Measurements from ENCODE around the gene IDNK. TPM values are rescaled to one million over a fixed set of nuclear protein-coding genes. Genes with fewer than 3 reads are reported as not detected.
"Not testable (repeated sequence)": the region's sequence is repeated elsewhere in the genome, so short reads cannot be mapped to it uniquely, and the experiment has no call there.

The IDNK gene
- total and polyA plus RNA-seq, 10 of the 15 experiments (the other 5 are each of a cell fraction or from before 2014, with no cell fraction given), result 7.0 to 19.1 (median 10.6) TPM

GRCh38 chr9:83607620-83608019 lies 15.3 kb upstream of the IDNK start:
- DNase-seq (ENCODE audit: low read depth, low spot score); H3K79me2 ChIP-seq (ENCODE audit: control insufficient read depth, insufficient read depth, low read length); H3K36me3 ChIP-seq (ENCODE audit: control insufficient read depth in 2 of 2, insufficient read depth in 2 of 2, low read length in 1 of 2); H3K27me3 ChIP-seq (replicated peaks in 1 of 2; ENCODE audit: control insufficient read depth in 2 of 2, insufficient read depth in 2 of 2, low read length in 1 of 2); H4K20me1 ChIP-seq (ENCODE audit: control insufficient read depth, insufficient read depth); H3K4me1 ChIP-seq (ENCODE audit: control insufficient read depth, insufficient read depth, low read length); RAD21 ChIA-PET (ENCODE audit: unreplicated experiment); CTCF ChIA-PET; H3K4me2 ChIP-seq (ENCODE audit: control insufficient read depth, insufficient read depth); H2AFZ ChIP-seq (ENCODE audit: control insufficient read depth, low read depth, low read length); SMC1A ChIA-PET (ENCODE audit: uncharacterized antibody, unreplicated experiment); ATAC-seq; intact Hi-C loops (cut with micrococcal nuclease; ENCODE audit: unreplicated experiment); POLR2A ChIA-PET; H3K4me3 ChIP-seq; H3K27ac ChIP-seq (ENCODE audit: control insufficient read depth, insufficient read depth); BruUV-seq (replicated peaks); FAIRE-seq; H3K9ac ChIP-seq (ENCODE audit: control insufficient read depth, insufficient read depth, low read length); H3K9me3 ChIP-seq (replicated peaks; ENCODE audit: control insufficient read depth, insufficient read depth, low read length): not testable (repeated sequence)
- in situ Hi-C loops (cut with MboI), result loop anchor here (25.0 kb wide), 1 partner anchor 655 kb away; no protein-coding TSS in a partner anchor
- WGBS (ENCODE audit: insufficient coverage, insufficient replicate concordance, low lambda C conversion rate, missing lambda C conversion rate), result 4% methylated on average over 3 of the region's 3 CpGs
- peak; percentile 24; the same call in 1 of the 2 replicates for TF ChIP-seq SPI1 (IDR thresholded peaks at IDR 0.05; ENCODE audit: borderline replicate concordance, insufficient read depth, low read depth, low read length)

GRCh38 chr9:83613298-83613697 lies 9.6 kb upstream of the IDNK start:
- H4K20me1 ChIP-seq (ENCODE audit: control insufficient read depth, insufficient read depth); DNase-seq (ENCODE audit: low read depth, low spot score); H3K27ac ChIP-seq (ENCODE audit: control insufficient read depth, insufficient read depth); intact Hi-C loops (cut with micrococcal nuclease; ENCODE audit: unreplicated experiment); RAD21 ChIA-PET (ENCODE audit: unreplicated experiment); H3K9me3 ChIP-seq (replicated peaks; ENCODE audit: control insufficient read depth, insufficient read depth, low read length); ATAC-seq; H3K9ac ChIP-seq (ENCODE audit: control insufficient read depth, insufficient read depth, low read length); FAIRE-seq; SMC1A ChIA-PET (ENCODE audit: uncharacterized antibody, unreplicated experiment); CTCF ChIA-PET; H3K79me2 ChIP-seq (ENCODE audit: control insufficient read depth, insufficient read depth, low read length); H3K4me1 ChIP-seq (ENCODE audit: control insufficient read depth, insufficient read depth, low read length); BruUV-seq (replicated peaks); H3K4me3 ChIP-seq; POLR2A ChIA-PET; H2AFZ ChIP-seq (ENCODE audit: control insufficient read depth, low read depth, low read length); H3K4me2 ChIP-seq (ENCODE audit: control insufficient read depth, insufficient read depth); H3K36me3 ChIP-seq (ENCODE audit: control insufficient read depth in 2 of 2, insufficient read depth in 2 of 2, low read length in 1 of 2); H3K27me3 ChIP-seq (replicated peaks in 1 of 2; ENCODE audit: control insufficient read depth in 2 of 2, insufficient read depth in 2 of 2, low read length in 1 of 2): not testable (repeated sequence)
- WGBS (ENCODE audit: insufficient coverage, insufficient replicate concordance, low lambda C conversion rate, missing lambda C conversion rate), result 65% methylated on average over 3 of the region's 3 CpGs
- in situ Hi-C loops (cut with MboI), result loop anchor here (25.0 kb wide), 1 partner anchor 649 kb away; no protein-coding TSS in a partner anchor
